Cardiac muscle cell (in vitro differentiated cells and primary cell): ENCODE measurements around the gene ZC3H12A. TPM values are rescaled to one million over a fixed set of nuclear protein-coding genes. Genes with fewer than 3 reads are reported as not detected.
"Not testable (repeated sequence)": the region's sequence is repeated elsewhere in the genome, so short reads cannot be mapped to it uniquely, and the experiment has no call there.

Source experiments
- DNase-seq, 2 donors: peaks; one replicate each; pipeline versions ENCODE4 v3.0.0 to v3.0.0-alpha.2; 2010 to 2017; ENCODE audit warnings: low read depth in 1 of 2, low spot score in 1 of 2
- H3K27ac ChIP-seq: fragments of 200-600 bp; sonication (generic); 2 replicates; pipeline ENCODE4 v1.5.1; 2016
- H3K27me3 ChIP-seq: fragments of 200-600 bp; sonication (generic); 2 replicates; pipeline ENCODE4 v1.6.0; 2016; ENCODE audit warnings: control low read depth
- H3K36me3 ChIP-seq: fragments of 200-600 bp; sonication (generic); 2 replicates; pipeline ENCODE4 v1.5.1; 2016; ENCODE audit warnings: control low read depth
- H3K4me1 ChIP-seq: fragments of 200-600 bp; sonication (generic); 2 replicates; pipeline ENCODE4 v1.8.1; 2017; ENCODE audit warnings: low read depth, mild to moderate bottlenecking, mixed run types
- H3K4me3 ChIP-seq: fragments of 200-600 bp; sonication (generic); 2 replicates; pipeline ENCODE4 v1.5.1; 2016; ENCODE audit warnings: mild to moderate bottlenecking
- H3K9me3 ChIP-seq: fragments of 200-600 bp; sonication (generic); 2 replicates; pipeline ENCODE4 v1.5.1; 2017; ENCODE audit warnings: low read depth, mild to moderate bottlenecking, control low read depth
- CTCF ChIP-seq: IDR thresholded peaks from 2 replicates; pipeline ENCODE4 v1.5.1; 2012; ENCODE audit warnings: low read depth, mild to moderate bottlenecking, low read length
- polyA plus RNA-seq: library from polyadenylated mRNA; unstranded; fragments of >200 nt; fragmentation: Nextera tagmentation; extraction: Ambion mirVana; gene quantifications from 2 replicates; pipeline ENCODE4 v1.2.1, GENCODE V29; 2016
- total RNA-seq: library from RNA; depleted of rRNA; stranded (reverse); fragments of >200 nt; gene quantifications from 2 replicates; pipeline ENCODE4 v1.2.3, GENCODE V29; 2016

ZC3H12A gene
- total and polyA plus RNA-seq, 2 experiments from 2014 or later = 5.2 to 14.0 TPM

- no peak overlapping the region for H3K4me3 ChIP-seq
- no peaks in the 10 kb centered on the region for H3K4me1 ChIP-seq
- no peak for TF ChIP-seq CTCF
- peak; percentile 38 to 67 for DNase-seq
- H3K27ac ChIP-seq = peak overlapping the region; percentile 46
- peaks cover 23% of the 10 kb centered on the region for H3K36me3 ChIP-seq
- H3K9me3 ChIP-seq = no peaks in the 10 kb centered on the region
- H3K27me3 ChIP-seq = no peaks in the 10 kb centered on the region
These were observed 24.7 kb downstream of the ZC3H12A start for GRCh38 chr1:37498872-37499617.

GRCh38 chr1:37501661-37502060 lies 27.3 kb downstream of the ZC3H12A start:
- no peak overlapping the region for H3K4me3 ChIP-seq
- no peaks in the 10 kb centered on the region for H3K4me1 ChIP-seq
- no peaks in the 10 kb centered on the region for H3K27me3 ChIP-seq
- peaks cover 20% of the 10 kb centered on the region for H3K36me3 ChIP-seq
- no peaks in the 10 kb centered on the region for H3K9me3 ChIP-seq
- no peak overlapping the region for H3K27ac ChIP-seq
- no peak for DNase-seq
- no peak for TF ChIP-seq CTCF

GRCh38 chr1:37502104-37502503 lies 27.7 kb downstream of the ZC3H12A start:
- no peak for DNase-seq
- Histone ChIP-seq H3K27me3 (no peaks in the 10 kb centered on the region), H3K27ac (no peak overlapping the region), H3K36me3 (peaks cover 20% of the 10 kb centered on the region), H3K9me3 (no peaks in the 10 kb centered on the region), H3K4me3 (no peak overlapping the region), H3K4me1 (no peaks in the 10 kb centered on the region)
- TF ChIP-seq CTCF = no peak

- not testable (repeated sequence) for H3K27ac ChIP-seq, DNase-seq, H3K27me3 ChIP-seq, H3K4me1 ChIP-seq, H3K9me3 ChIP-seq, H3K4me3 ChIP-seq
- peaks cover 20% of the 10 kb centered on the region for H3K36me3 ChIP-seq
These were observed 28.4 kb downstream of the ZC3H12A start for GRCh38 chr1:37502791-37503190.

- no peak for TF ChIP-seq CTCF
- no peaks in the 10 kb centered on the region for H3K9me3 ChIP-seq
- no peak overlapping the region for H3K27ac ChIP-seq
- H3K27me3 ChIP-seq = no peaks in the 10 kb centered on the region
- H3K36me3 ChIP-seq = peaks cover 7% of the 10 kb centered on the region
- no peaks in the 10 kb centered on the region for H3K4me1 ChIP-seq
- no peak overlapping the region for H3K4me3 ChIP-seq
- DNase-seq = no peak
These were observed 32.4 kb downstream of the ZC3H12A start for GRCh38 chr1:37506740-37507139.

GRCh38 chr1:37509181-37509580 lies 34.8 kb downstream of the ZC3H12A start:
- H3K36me3 ChIP-seq = peaks cover 4% of the 10 kb centered on the region
- no peak overlapping the region for H3K4me3 ChIP-seq
- DNase-seq = peak in 1 of 2 donors; percentile 36
- H3K4me1 ChIP-seq = peaks cover 3% of the 10 kb centered on the region
- H3K27ac ChIP-seq = no peak overlapping the region
- TF ChIP-seq CTCF = no peak
- H3K9me3 ChIP-seq = no peaks in the 10 kb centered on the region
- H3K27me3 ChIP-seq = no peaks in the 10 kb centered on the region
